ENCODE measurements around the gene PDZD2. TPM values are rescaled to one million over a fixed set of nuclear protein-coding genes. Genes with fewer than 3 reads are reported as not detected.
A peak's percentile ranks its signal among the peaks of the same experiment; 100 is the strongest.

Gene PDZD2
- total RNA-seq, 1 donor from 2014 or later = 1.1 TPM

DNA sequence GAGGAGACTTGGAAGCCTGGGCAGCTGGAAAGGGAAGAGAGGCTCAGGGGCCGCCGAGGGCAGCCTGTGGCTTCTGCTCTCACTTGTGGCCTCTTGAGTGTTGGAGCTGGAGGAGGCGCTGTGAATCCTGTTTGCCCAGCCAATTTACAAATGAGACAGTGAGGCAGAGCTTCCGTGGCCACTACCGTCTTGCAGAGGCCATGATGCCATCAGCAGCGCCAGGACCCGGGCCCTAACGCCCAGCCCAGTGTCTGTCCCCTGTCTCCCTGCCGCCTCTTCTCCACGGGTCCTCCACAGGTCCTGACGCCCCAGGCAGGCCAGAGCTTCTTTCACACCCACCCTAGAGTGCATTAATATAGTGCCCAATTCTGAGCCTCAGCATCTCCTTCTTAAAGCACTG is 362.4 kb downstream of the PDZD2 start:
- DNase-seq (ENCODE audit: low spot score) = no peak
- peaks cover 4% of the 10 kb centered on the region for H3K4me1 Mint-ChIP-seq
- Histone ChIP-seq H3F3A (ENCODE audit: low read depth) (no peaks in the 10 kb centered on the region), H3K9me3 (ENCODE audit: low read depth) (no peaks in the 10 kb centered on the region), H3K27ac (no peak overlapping the region), H3K27me3 (no peaks in the 10 kb centered on the region), H3K4me1 (no peaks in the 10 kb centered on the region), H3K36me3 (no peaks in the 10 kb centered on the region), H3K9ac (no peak overlapping the region), H2AFZ (replicated peaks) (no peak overlapping the region), H4K20me1 (ENCODE audit: low read depth) (no peaks in the 10 kb centered on the region), H3K79me2 (ENCODE audit: low read depth) (no peaks in the 10 kb centered on the region), H3K4me2 (no peak overlapping the region), H3K4me3 (no peak overlapping the region)
- H3K36me3 Mint-ChIP-seq = no peaks in the 10 kb centered on the region
- no peak for TF ChIP-seq EZH2phosphoT487 (IDR thresholded peaks at IDR 0.05)
- TF ChIP-seq, protein P1, sequence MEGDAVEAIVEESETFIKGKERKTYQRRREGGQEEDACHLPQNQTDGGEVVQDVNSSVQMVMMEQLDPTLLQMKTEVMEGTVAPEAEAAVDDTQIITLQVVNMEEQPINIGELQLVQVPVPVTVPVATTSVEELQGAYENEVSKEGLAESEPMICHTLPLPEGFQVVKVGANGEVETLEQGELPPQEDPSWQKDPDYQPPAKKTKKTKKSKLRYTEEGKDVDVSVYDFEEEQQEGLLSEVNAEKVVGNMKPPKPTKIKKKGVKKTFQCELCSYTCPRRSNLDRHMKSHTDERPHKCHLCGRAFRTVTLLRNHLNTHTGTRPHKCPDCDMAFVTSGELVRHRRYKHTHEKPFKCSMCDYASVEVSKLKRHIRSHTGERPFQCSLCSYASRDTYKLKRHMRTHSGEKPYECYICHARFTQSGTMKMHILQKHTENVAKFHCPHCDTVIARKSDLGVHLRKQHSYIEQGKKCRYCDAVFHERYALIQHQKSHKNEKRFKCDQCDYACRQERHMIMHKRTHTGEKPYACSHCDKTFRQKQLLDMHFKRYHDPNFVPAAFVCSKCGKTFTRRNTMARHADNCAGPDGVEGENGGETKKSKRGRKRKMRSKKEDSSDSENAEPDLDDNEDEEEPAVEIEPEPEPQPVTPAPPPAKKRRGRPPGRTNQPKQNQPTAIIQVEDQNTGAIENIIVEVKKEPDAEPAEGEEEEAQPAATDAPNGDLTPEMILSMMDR (IDR thresholded peaks at IDR 0.05) = no peak
- TF ChIP-seq EZH2 (IDR thresholded peaks at IDR 0.05) = no peak
- no peak overlapping the region for H3K4me3 Mint-ChIP-seq
- H3K27ac Mint-ChIP-seq = peak overlapping the region; percentile 58
- peaks cover 10% of the 10 kb centered on the region for H3K27me3 Mint-ChIP-seq (ENCODE audit: insufficient read depth, low read depth)
- no peaks in the 10 kb centered on the region for H3K9me3 Mint-ChIP-seq

DNA sequence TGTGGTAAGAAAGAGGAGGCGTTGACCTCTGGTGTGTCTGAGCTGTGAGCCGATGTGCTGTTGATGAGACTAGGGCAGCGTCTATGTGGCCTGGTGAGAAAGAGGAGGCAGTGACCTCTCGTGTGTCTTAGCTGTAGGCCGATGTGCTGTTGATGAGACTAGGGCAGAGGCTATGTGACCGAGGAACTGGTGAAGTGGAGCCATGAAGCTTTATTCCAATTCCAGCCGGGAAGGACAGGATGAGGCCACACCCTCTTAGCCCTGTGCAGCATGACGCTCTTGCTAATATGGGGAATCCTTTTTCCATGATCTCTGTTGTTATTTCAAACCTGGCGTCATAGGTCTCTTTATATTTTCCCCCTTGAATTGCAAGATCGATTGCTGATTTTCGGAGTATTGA is 362.8 kb downstream of the PDZD2 start:
- no peaks in the 10 kb centered on the region for H3K9me3 Mint-ChIP-seq

DNA sequence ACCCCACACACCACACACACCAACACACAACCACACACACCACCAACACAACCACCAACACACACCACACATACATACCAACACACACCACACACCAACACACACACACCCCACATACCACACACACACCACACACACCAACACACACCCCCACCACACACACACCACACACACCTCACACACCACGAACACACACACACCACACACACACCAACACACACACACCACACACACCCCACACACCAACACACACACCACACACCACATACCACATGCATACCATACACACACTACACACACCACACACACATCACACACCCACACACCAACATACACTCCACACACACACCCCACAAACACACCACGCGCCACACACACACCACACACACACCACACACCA is 363.8 kb downstream of the PDZD2 start:
- H3K36me3 Mint-ChIP-seq = no peaks in the 10 kb centered on the region
- Histone ChIP-seq H3K4me3 (no peak overlapping the region), H3K4me1 (no peaks in the 10 kb centered on the region), H2AFZ (replicated peaks) (no peak overlapping the region), H3K9ac (no peak overlapping the region), H4K20me1 (ENCODE audit: low read depth) (no peaks in the 10 kb centered on the region), H3K79me2 (ENCODE audit: low read depth) (no peaks in the 10 kb centered on the region), H3F3A (ENCODE audit: low read depth) (no peaks in the 10 kb centered on the region), H3K4me2 (no peak overlapping the region), H3K27ac (no peak overlapping the region), H3K27me3 (no peaks in the 10 kb centered on the region), H3K36me3 (no peaks in the 10 kb centered on the region), H3K9me3 (ENCODE audit: low read depth) (no peaks in the 10 kb centered on the region)
- peaks cover 4% of the 10 kb centered on the region for H3K4me1 Mint-ChIP-seq
- TF ChIP-seq EZH2 (IDR thresholded peaks at IDR 0.05) (no peak), EZH2phosphoT487 (IDR thresholded peaks at IDR 0.05) (no peak)
- TF ChIP-seq, protein P1 (IDR thresholded peaks at IDR 0.05) = no peak
- H3K4me3 Mint-ChIP-seq = no peak overlapping the region
- no peak overlapping the region for H3K27ac Mint-ChIP-seq
- DNase-seq (ENCODE audit: low spot score) = no peak
- H3K27me3 Mint-ChIP-seq (ENCODE audit: insufficient read depth, low read depth) = peaks cover 6% of the 10 kb centered on the region
- H3K9me3 Mint-ChIP-seq = no peaks in the 10 kb centered on the region

More for the DNA sequence above, 362.8 kb downstream of the PDZD2 start:
- Histone ChIP-seq H3K79me2 (ENCODE audit: low read depth) (no peaks in the 10 kb centered on the region), H3K4me3 (no peak overlapping the region), H3K27me3 (no peaks in the 10 kb centered on the region), H3K4me2 (no peak overlapping the region), H2AFZ (replicated peaks) (no peak overlapping the region), H3K36me3 (no peaks in the 10 kb centered on the region), H3F3A (ENCODE audit: low read depth) (no peaks in the 10 kb centered on the region), H3K27ac (no peak overlapping the region), H3K4me1 (no peaks in the 10 kb centered on the region), H3K9ac (no peak overlapping the region), H3K9me3 (ENCODE audit: low read depth) (no peaks in the 10 kb centered on the region), H4K20me1 (ENCODE audit: low read depth) (no peaks in the 10 kb centered on the region)
- Mint-ChIP-seq H3K4me1 (peaks cover 4% of the 10 kb centered on the region), H3K36me3 (no peaks in the 10 kb centered on the region), H3K27ac (peak overlapping the region; percentile 58), H3K27me3 (ENCODE audit: insufficient read depth, low read depth) (peaks cover 8% of the 10 kb centered on the region), H3K4me3 (no peak overlapping the region)
- TF ChIP-seq EZH2 (IDR thresholded peaks at IDR 0.05) (no peak), EZH2phosphoT487 (IDR thresholded peaks at IDR 0.05) (no peak)
- TF ChIP-seq, protein P1 (IDR thresholded peaks at IDR 0.05) = no peak
- DNase-seq (ENCODE audit: low spot score) = no peak

Data from neural progenitor cell (in vitro differentiated cells).